Endothelial cell of umbilical vein (primary cell): ENCODE measurements around the gene PRR3. TPM values are rescaled to one million over a fixed set of nuclear protein-coding genes. Genes with fewer than 3 reads are reported as not detected.

Source experiments
- BruUV-seq: library from RNA; stranded (reverse); fragments of 400-500 nt; replicated peaks from 2 replicates; lab custom pipeline; 2021; lab: Mats Ljungman, UMichigan
- CTCF ChIA-PET: fragments of 300-600, 350-600 bp; sonication (Branson Sonifier 250); formaldehyde crosslinking; loops from one replicate; lab custom pipeline; 2021; ENCODE audit warnings: antibody characterized with exemption, inconsistent platforms; lab: Charles Lee
- POLR2A ChIA-PET: fragments of 300-600, 350-600 bp; sonication (Branson Sonifier 250); formaldehyde crosslinking; loops from one replicate; lab custom pipeline; 2021; ENCODE audit warnings: antibody characterized with exemption, inconsistent platforms; lab: Charles Lee
- DNase-seq: peaks from one replicate; pipeline ENCODE4 v3.0.0-alpha.2; 2011; ENCODE audit warnings: low read depth, low spot score
- FAIRE-seq: peaks from 2 replicates; lab custom pipeline; 2011; peaks lifted over from hg19 to GRCh38; lab: Jason Lieb, UNC
- H2AFZ ChIP-seq: 2 replicates; pipeline ENCODE4 v1.6.0; 2012; ENCODE audit warnings: low read depth, low read length, control low read depth, inconsistent platforms
- H3K27ac ChIP-seq: 2 replicates; pipeline ENCODE4 v1.5.1; 2011; ENCODE audit warnings: low read depth, mild to moderate bottlenecking, control low read depth, low read length, moderate library complexity; ENCODE audit not compliant: insufficient read depth
- H3K27me3 ChIP-seq, 2 experiments: 2 replicates each; pipeline versions ENCODE4 v1.6.0 to v1.6.1; 2011; ENCODE audit warnings: low read length in 2 of 2, mixed read lengths in 1 of 2; ENCODE audit not compliant: control insufficient read depth in 2 of 2, insufficient read depth in 2 of 2
- H3K36me3 ChIP-seq, 2 experiments: 2 replicates in 1 of 2; 3 replicates in 1 of 2; pipeline ENCODE4 v1.5.1; 2011; ENCODE audit warnings: low read length in 2 of 2, mild to moderate bottlenecking in 1 of 2, moderate library complexity in 1 of 2; ENCODE audit not compliant: control insufficient read depth in 2 of 2, insufficient read depth in 2 of 2; ENCODE audit errors: extremely low read depth in 1 of 2
- H3K4me1 ChIP-seq: 3 replicates; pipeline ENCODE4 v1.5.1; 2011; ENCODE audit warnings: mild to moderate bottlenecking, low read length; ENCODE audit not compliant: control insufficient read depth, insufficient read depth; ENCODE audit errors: extremely low read depth
- H3K4me2 ChIP-seq: 2 replicates; pipeline ENCODE4 v1.6.1; 2011; ENCODE audit warnings: low read length, control low read depth, mixed read lengths; ENCODE audit not compliant: insufficient read depth
- H3K4me3 ChIP-seq, 3 experiments: fragments of 200-600 bp in 1 of 3; sonication (generic), shearing (Covaris generic) in 1 of 3; replicated peaks in 1 of 3; 2 replicates each; pipeline ENCODE4 v1.5.1; 2011 to 2016; ENCODE audit warnings: control low read depth in 3 of 3, low read length in 3 of 3, mild to moderate bottlenecking in 2 of 3, inconsistent platforms in 1 of 3, low read depth in 1 of 3, moderate library complexity in 1 of 3; ENCODE audit not compliant: insufficient read depth in 1 of 3
- H3K79me2 ChIP-seq: 2 replicates; pipeline ENCODE4 v1.6.0; 2012; ENCODE audit warnings: low read length, inconsistent platforms; ENCODE audit not compliant: control insufficient read depth, insufficient read depth
- H3K9ac ChIP-seq: replicated peaks from 2 replicates; pipeline ENCODE3; 2011; ENCODE audit warnings: low read length, control low read depth; ENCODE audit not compliant: insufficient read depth; ENCODE audit errors: extremely low read depth
- H3K9me1 ChIP-seq: replicated peaks from 3 replicates; pipeline ENCODE4 v1.6.0; 2011; ENCODE audit warnings: mild to moderate bottlenecking, low read length; ENCODE audit not compliant: control insufficient read depth, insufficient read depth; ENCODE audit errors: extremely low read depth
- H3K9me3 ChIP-seq: replicated peaks from 2 replicates; pipeline ENCODE4 v1.5.1; 2012; ENCODE audit warnings: low read length, inconsistent platforms; ENCODE audit not compliant: control insufficient read depth, insufficient read depth
- H4K20me1 ChIP-seq: replicated peaks from 2 replicates; pipeline ENCODE3; 2011; ENCODE audit warnings: mild to moderate bottlenecking, low read length; ENCODE audit not compliant: control insufficient read depth, insufficient read depth; ENCODE audit errors: extremely low read depth
- CTCF ChIP-seq, 2 donors: IDR thresholded peaks; 1 replicate in 1 of 2; 2 replicates in 1 of 2; pipeline ENCODE4 v1.5.1; 2011; ENCODE audit warnings: low read length in 2 of 2, mild to moderate bottlenecking in 2 of 2, moderate library complexity in 2 of 2, control low read depth in 1 of 2, inconsistent platforms in 1 of 2, low read depth in 1 of 2; ENCODE audit not compliant: insufficient read depth in 1 of 2; ENCODE audit errors: extremely low read depth in 1 of 2
- EZH2 ChIP-seq: IDR thresholded peaks from 2 replicates; pipeline ENCODE4 v1.6.1; 2012; ENCODE audit warnings: borderline replicate concordance, low read depth, mild to moderate bottlenecking, moderate library complexity, low read length, inconsistent platforms; ENCODE audit not compliant: severe bottlenecking
- FOS ChIP-seq: IDR thresholded peaks from 2 replicates; pipeline ENCODE4 v1.6.1; 2011; ENCODE audit warnings: mild to moderate bottlenecking, low read length, moderate library complexity, borderline replicate concordance; ENCODE audit not compliant: insufficient read depth
- GATA2 ChIP-seq: IDR thresholded peaks from 2 replicates; pipeline ENCODE4 v1.7.0; 2011; ENCODE audit warnings: low read depth, mild to moderate bottlenecking, moderate library complexity, mixed read lengths, low read length; ENCODE audit not compliant: insufficient read length, insufficient read depth
- JUN ChIP-seq: IDR thresholded peaks from 2 replicates; pipeline ENCODE4 v1.6.1; 2011; ENCODE audit warnings: borderline replicate concordance, low read depth; ENCODE audit not compliant: insufficient read length, insufficient read depth
- MYC ChIP-seq: IDR thresholded peaks from one replicate; pipeline ENCODE4 v1.6.1; 2011; ENCODE audit warnings: mild to moderate bottlenecking, low read depth, low read length
- POLR2A ChIP-seq: IDR thresholded peaks from 2 replicates; pipeline ENCODE4 v1.6.1; 2012; ENCODE audit warnings: low read depth, mild to moderate bottlenecking, control low read depth, low read length
- POLR2AphosphoS5 ChIP-seq: IDR thresholded peaks from 2 replicates; pipeline ENCODE4 v1.6.1; 2012; ENCODE audit warnings: low read depth, mild to moderate bottlenecking, control low read depth, low read length, moderate library complexity; ENCODE audit not compliant: insufficient read depth
- dilution Hi-C: fragments of 300-500 bp; cut with MboI; formaldehyde crosslinking; loops from one replicate; pipeline ENCODE4 v1.15.0; 2019; ENCODE audit warnings: low sequenced_read_pairs; ENCODE audit not compliant: extremely low pct_ligation_motif_present
- intact Hi-C: fragments of 100-400 bp; cut with micrococcal nuclease; formaldehyde crosslinking; loops from one replicate; pipeline ENCODE4 v1.10.0; 2022
- polyA plus RNA-seq, 4 experiments: library from polyadenylated mRNA; depleted of rRNA in 3 of 4; stranded (reverse) in 3 of 4; unstranded in 1 of 4; fragments of >200 nt; gene quantifications; 2 replicates each; pipeline versions ENCODE4 v1.2.1 to v1.2.3, GENCODE V29; 2011 to 2012; ENCODE audit warnings: missing spikeins in 1 of 4
- total RNA-seq: library from RNA; stranded (reverse); gene quantifications from 2 replicates; pipeline ENCODE4 v1.2.3, GENCODE V29; 2021

The PRR3 gene
- total and polyA plus RNA-seq, 2 donors (not counting 3 experiments of a cell fraction or from before 2014, with no cell fraction given): 10.6 to 22.3 TPM

DNA sequence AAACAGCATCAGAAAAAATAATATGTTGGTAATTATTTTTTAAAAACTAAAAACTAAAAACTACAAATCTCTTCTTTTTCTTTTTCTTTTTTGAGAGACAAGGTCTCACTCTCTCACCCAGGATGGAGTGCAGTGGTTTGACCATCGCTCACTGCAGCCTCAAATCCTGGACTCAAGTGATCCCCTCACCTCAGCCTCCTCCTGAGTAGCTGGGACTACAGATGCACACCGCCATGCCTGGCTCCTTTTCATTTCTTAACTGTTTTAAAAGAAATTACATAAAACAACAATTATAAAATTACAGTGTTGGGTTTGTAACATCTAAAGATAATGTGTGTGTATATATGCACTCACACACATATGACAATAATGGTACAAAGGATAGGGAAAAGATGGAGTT, 43.6 kb upstream of the PRR3 start:
- POLR2A ChIA-PET: no interaction called here
- H3K4me3 ChIP-seq: no peak overlapping the region
- no peaks in the 10 kb centered on the region for H3K79me2 ChIP-seq
- no peak overlapping the region for H3K27ac ChIP-seq
- H3K27me3 ChIP-seq: no peaks in the 10 kb centered on the region
- H3K36me3 ChIP-seq: no peaks in the 10 kb centered on the region
- TF ChIP-seq POLR2A (no peak), EZH2 (no peak), POLR2AphosphoS5 (no peak)
- FAIRE-seq: no peak
- no peaks in the 10 kb centered on the region for H3K9me3 ChIP-seq
- H3K9me1 ChIP-seq: no peaks in the 10 kb centered on the region
- BruUV-seq: no TSS peak
- CTCF ChIA-PET: interaction anchor here (1.0 to 2.6 kb wide), 4 partner anchors 17 to 31 kb away, joined by 3 to 12 read pairs (median 6); no protein-coding TSS in a partner anchor
- intact Hi-C loops (no loop called here), dilution Hi-C loops (no loop called here)
- H3K4me2 ChIP-seq: no peak overlapping the region
- H4K20me1 ChIP-seq: no peaks in the 10 kb centered on the region
- no peak for DNase-seq
- no peak overlapping the region for H3K9ac ChIP-seq
- no peak overlapping the region for H2AFZ ChIP-seq
- H3K4me1 ChIP-seq: peaks cover 16% of the 10 kb centered on the region

- Histone ChIP-seq H3K9me1 (no peaks in the 10 kb centered on the region), H3K36me3 (no peaks in the 10 kb centered on the region), H3K27ac (peak overlapping the region; percentile 98), H3K27me3 (no peaks in the 10 kb centered on the region), H3K4me3 (no peak overlapping the region), H3K79me2 (no peaks in the 10 kb centered on the region), H3K9me3 (no peaks in the 10 kb centered on the region), H4K20me1 (no peaks in the 10 kb centered on the region), H3K9ac (no peak overlapping the region), H3K4me1 (peaks cover 5% of the 10 kb centered on the region), H3K4me2 (no peak overlapping the region), H2AFZ (peak overlapping the region; percentile 9)
- TF ChIP-seq GATA2: no peak
- TF ChIP-seq FOS: no peak
- TF ChIP-seq CTCF (IDR thresholded peaks at IDR 0.05; ENCODE audit: extremely low read depth in 1 of 2, insufficient read depth in 1 of 2, low read depth in 1 of 2, low read length in 2 of 2): no peak
- TF ChIP-seq JUN: no peak
- TF ChIP-seq POLR2AphosphoS5: no peak
- no peak for TF ChIP-seq MYC
- intact Hi-C loops: no loop called here
- CTCF ChIA-PET: no interaction called here
- no TSS peak for BruUV-seq
- POLR2A ChIA-PET: no interaction called here
- FAIRE-seq (no peak), DNase-seq (no peak)
- dilution Hi-C loops: no loop called here
These were observed 42.0 kb upstream of the PRR3 start for GRCh38 chr6:30515106-30515505.
